HG03442 (cell line): ENCODE results near the gene SEPTIN7.

Experiments
- ATAC-seq: cut with Tn5 transposase; IDR thresholded peaks from one replicate; pipeline ENCODE4 v1.9.1; 2021; ENCODE audit warnings: mild to moderate bottlenecking, moderate library complexity; ENCODE audit not compliant: unreplicated experiment

The SEPTIN7 gene

DNA sequence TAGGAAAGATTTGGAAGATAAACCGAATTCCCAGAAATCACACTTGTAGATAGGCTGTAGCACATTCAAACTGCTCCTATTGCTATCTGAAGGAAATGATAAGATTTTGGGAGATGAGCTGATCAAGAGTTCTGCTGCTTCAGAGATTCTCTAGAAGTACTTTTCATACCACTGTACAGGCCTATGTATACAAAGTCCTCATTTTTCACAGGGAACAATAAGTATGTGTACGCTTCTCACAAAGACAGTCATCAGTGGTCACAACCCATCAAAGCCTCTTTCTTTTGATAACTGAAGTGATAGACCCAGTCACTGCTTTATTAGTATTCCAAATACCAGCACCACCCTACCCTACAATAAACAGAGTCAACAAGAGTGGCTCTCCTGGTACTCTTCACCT is 15.6 kb upstream of the SEPTIN7 start:
- no peak for ATAC-seq

DNA sequence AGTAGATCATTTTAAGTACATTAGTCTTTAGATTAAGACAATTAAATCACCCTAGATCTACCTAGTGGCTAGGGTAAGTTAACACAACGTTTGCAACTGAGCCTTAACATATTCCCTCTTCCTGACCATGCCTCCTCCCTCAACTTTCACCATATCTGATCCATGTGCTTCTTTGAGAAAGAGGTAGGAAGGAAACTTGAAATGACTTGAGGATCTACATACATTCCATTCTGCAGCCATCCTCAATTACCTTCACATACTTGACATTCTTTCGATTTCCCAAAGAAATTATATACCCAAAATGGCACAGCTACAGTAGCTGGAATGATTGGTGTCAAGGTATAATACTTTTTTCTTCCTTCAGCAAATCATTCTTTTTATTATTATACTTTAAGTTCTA is 12.9 kb upstream of the SEPTIN7 start:
- no peak for ATAC-seq

DNA sequence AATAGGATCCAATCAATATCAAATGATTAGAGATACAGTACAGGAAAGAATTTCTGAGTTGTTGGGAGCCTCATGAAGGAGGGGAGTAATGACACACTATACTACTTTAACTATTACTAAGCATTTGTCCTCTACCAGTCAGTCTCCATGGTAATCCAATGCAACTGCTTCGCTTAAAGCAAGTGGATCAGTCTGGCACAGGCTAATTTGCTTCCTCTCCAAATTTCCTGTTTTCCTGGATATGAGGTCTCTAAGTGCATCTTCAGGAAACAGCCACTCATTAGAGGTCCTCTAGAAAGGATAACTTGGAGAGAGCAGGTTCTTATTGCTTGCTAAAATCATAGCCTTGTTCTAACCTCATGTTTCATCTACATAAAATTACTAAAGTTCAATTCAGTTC is 8.4 kb upstream of the SEPTIN7 start:
- ATAC-seq, result no peak

DNA sequence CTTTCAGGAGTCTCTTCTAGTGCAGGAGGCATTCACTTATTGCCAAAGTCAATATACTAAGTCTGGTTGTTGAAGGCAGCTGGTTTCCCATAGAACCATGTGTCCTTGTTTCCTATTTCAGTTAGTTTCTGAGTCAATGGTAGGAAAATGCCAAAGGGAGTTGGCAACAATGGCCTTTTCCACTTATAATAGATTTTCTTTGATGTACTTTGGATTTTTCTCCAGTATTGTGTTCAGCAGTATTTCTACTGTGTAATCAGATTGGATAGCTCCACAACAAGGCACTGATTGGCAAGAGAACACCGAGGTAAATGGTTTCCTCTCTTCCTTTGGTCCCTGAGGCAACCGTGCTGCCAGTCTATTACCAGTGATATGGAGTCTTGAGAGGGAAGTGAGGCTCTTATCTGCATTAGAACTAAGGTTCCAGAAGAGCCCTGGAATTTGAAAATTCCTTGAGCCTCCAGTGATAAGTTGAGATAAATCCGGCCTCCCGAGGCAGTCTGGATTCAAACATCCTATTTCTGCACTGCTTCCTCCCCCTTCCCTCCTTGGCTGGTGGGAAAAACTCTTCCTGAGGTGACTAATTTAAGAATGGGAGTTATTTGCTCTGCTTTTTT is 7.9 kb upstream of the SEPTIN7 start:
- ATAC-seq, result no peak

DNA sequence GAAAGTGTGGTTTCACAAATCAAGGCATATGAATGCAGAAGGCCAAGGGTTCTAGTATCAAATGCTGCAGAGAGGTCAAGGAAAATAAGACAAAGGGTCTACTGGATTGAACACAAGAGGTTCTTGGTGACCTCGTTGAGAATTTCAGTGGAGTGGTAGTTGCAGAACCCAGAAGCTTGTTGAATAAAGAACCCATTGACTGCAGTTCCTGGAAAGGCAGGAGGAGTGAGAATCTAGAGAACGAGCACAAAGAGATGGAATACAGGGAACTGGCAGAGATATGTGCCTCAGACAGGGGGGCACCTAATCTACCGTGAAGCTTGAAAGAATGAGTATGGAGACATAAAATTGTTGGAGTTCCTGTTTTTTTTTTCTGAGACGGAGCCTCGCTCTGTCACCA is 3.5 kb upstream of the SEPTIN7 start:
- no peak for ATAC-seq

DNA sequence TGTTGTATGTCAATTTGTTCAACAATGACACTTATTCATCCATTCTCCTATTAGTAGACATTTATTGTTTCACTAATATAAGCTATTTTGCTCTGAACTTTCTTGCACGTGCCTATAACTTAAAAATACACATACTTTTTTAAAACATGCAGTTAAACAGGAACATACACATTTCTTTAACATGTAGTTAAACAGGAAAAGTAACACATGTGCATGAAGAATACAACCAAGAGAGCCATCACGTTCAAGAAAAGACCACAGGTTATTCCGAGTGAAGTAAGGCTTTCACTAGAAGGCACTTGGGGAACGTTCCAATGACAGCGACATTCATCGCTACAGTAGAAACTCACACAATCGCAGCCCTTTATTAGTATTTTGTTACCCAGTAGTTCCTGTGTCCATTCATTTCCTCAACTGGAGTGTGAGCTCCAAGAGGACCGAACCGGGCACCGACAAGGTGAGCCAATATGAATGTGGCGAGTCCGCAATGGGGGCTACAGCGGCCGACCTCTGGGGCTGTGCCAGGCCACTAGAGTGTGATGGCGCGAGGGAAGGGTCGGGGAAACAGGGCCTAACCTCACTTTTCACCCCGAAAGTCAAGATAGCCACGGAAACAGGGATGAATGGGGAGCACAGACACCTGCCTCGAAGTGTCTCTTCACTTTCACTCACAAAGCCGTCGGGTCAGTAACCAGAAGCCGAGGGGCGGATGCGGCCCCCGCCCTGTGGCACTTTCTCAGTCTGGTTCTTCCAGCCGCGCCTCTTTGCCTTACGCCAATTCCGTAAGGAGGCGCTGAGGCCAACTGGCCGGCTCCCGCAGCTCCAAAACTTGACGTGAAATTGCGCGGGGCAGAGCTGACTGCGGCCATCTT is 775 bp upstream of the SEPTIN7 start:
- peak; percentile 33 for ATAC-seq

DNA sequence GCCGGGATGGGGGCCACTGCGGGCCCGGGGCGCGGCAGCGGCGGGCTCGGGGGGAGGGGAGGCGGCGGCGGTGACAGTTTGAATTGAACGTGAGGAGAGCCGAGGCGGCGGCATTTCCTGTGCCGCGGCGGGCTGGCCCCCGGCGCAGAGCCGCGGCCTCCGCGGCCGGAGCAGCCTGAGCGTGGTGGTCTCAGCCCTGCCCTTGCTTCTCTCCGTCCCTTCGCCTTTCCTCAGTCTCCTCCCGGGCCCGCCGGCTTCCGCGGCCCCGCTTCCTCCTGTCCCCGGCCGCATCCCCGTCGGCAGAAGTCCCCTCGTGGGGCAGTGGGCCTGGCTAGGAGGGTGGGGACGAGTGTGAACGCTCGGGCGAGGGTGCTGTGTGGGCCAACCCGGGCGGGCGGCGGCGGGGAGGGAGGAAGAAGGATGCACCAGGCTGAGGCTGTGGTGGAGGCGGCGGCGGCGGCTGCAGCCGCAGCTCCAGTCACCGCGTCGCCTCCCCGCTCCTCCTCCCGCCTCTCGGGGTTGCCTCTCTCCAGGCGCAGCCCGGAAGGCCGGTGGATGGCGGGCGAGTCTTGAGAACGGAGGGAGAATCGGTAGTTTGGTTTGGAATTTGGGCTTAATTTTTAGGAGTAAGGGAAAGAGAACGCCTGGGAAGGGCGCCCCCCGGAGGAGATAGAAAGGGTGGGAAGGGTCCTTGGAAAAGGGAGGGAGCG is 690 bp downstream of the SEPTIN7 start:
- ATAC-seq, result peak; percentile 22

DNA sequence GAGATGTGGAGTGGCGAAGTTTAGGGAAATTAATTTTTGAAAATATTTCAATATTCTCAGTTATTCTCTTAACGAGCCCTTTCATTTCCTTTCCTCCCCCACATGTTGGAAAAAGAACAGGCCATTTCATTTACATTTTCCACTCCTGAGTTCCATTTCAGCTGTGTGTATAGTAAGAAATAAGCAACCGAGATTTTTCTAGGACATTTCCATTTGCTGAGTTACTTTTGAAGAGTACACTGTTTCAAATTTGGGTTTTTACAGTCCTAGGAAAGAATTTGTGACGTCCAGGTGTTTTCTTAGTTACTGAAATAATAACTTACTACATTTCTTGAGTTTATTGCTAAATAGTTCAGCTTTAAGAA is 1.2 kb downstream of the SEPTIN7 start:
- no peak for ATAC-seq

DNA sequence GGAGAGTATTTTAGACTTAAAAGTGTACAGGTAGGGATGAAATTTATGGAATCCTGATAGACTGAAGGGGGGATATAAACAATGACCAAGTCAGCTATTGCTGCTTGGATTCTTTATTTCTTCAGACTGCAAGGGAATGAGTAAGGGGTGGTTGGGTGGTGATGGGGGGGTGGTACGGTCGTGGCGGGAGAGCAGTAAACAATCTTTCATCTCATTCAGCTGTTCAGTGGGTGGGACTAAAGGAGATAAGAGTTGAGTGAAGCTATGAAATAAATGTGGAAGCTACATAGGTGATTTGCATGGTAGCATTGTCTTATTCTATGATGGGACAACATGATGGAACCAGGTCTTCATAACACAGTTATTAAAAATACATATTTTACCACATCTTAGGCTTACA is 1.8 kb downstream of the SEPTIN7 start:
- ATAC-seq, result no peak

DNA sequence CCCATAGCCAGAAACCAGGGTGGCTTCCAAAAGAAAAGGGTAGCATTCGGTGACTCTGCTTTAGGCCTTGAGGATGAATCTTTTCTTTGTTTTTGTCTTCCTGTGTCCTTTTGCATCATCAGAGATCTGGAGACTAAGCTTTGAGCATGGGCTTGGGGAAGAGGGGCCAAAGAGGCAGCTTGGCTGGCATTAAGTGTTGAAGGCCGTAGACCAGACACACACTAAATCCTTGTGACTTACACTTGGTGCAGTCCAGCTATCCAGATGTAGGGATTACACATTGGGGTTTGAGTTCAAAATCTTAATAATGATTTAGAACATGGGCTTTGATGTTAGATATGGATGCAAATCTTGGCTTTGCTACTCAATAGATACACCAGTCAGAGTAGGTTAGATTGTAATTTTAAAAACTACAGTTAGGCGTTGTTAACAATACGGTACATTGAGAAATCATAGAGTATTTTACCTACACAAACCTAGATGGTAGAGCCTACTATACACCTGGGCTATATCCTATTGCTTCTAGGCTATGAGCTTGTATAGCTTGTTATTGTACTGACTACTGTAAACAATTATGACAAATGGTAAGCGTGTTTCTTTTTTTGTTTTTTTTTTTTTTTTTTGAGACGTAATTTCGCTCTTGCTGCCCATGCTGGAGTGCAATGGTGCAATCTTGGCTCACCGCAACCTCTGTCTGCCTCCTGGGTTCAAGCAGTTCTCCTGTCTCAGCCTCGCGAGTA is 3.5 kb downstream of the SEPTIN7 start:
- no peak for ATAC-seq

DNA sequence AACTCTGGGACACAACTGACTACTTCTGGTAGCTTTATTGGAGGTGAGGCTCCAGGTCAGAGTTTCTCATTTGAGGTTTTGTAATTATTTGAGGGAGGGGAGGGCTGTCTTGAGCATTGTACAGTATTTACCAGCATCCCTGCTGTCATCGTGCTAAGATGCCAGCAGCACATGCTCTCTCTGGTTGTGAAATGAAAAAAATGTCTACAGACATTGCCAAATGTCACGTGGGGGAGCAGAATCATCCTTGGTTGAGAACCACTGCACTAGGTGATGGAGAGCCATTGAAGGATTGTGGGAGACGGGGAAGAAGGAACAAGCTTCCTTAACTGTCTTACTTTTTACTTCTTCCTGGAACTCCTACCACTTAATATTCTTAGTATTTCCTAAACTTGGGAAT is 5.0 kb downstream of the SEPTIN7 start:
- ATAC-seq, result no peak

DNA sequence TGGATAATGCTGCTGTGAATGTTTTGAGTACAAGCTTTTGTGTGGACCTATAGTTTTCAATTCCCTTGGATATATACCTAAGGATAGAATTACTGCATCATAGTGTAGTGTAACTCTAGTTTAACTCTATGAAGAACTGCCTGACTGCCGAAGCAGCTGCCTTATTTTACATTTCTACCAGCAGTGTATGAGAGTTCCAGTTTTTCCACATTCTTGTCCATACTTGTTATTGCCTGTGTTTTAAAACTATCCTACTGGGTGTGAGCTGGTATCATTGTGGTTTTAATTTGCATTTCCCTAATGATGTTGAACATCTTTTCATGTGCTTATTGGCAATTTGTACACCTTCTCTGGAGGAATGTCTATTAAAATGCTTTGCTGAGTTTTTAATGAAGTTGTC is 15.7 kb downstream of the SEPTIN7 start:
- ATAC-seq, result no peak

DNA sequence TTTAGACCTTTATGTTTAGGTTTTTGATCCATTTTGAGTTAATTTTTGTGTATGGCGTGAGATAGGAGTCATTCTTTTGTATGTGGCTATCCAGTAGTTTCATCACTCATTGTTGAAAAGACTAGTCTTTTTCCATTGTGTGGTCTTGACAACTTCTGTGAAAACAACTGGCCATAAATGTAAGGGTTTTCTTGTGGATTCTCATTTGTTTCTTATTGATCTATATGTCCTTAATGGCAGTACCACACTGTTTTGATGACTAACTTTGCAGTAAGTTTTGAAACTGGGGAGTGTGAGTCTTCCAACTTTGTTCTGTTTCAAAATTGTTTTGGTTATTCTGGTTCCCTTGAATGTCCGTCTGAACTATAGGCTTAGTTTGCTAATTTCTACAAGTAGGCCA is 16.3 kb downstream of the SEPTIN7 start:
- no peak for ATAC-seq

DNA sequence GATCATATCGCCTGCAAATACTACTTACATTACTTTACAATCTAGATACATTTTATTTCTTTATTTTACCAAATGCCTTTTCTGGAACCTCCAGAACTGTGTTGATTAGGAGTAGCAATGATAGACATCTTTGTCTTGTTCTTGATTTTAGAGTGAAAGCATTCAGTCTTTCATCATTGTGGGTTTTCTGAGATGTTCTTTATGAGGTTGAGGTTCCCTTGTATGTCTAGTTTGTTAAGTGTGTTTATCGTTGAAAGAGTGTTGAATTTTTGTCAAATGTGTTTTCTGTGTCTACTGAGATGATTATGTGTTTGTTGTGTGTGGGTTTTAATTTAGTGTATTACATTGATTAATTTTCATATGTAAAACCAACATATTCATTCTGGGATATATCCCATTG is 17.1 kb downstream of the SEPTIN7 start:
- no peak for ATAC-seq

DNA sequence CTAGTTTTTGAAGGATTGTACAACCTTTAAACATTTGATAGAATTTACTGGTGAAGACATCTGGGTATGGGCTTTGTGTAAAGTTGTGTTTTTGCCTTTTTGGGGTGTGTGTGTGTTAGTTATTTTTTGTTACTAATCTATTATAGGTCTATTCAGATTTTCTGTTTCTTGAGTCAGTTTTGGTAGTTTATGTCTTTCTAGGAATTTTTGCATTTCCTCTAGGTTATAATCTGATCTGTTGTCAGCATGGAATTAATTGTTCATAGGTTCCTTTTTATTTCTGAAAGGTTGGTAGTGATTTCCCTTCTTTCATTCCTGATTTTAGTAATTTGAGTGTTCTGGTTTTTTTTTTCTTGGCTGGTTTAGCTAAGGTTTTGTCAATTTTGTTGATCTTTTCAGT is 17.7 kb downstream of the SEPTIN7 start:
- ATAC-seq, result no peak

DNA sequence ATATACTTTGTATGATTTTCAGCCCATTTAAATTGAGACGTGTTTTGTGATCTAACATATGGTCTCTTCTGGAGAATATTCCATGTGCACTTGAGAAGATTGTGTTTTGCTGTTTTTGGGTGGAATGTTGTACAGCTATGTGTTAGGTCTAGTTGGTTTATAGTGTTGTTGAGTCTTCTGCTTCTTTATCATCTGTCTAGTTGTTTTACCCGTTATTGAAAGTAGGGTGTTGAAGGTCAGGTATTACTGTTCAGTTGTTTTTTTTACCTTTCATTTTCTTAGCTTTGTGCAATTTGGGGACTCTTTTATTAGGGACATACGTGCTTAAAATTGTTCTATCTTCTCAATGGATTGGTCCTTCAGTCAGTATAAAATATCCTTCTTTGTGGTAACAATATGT is 18.5 kb downstream of the SEPTIN7 start:
- no peak for ATAC-seq

DNA sequence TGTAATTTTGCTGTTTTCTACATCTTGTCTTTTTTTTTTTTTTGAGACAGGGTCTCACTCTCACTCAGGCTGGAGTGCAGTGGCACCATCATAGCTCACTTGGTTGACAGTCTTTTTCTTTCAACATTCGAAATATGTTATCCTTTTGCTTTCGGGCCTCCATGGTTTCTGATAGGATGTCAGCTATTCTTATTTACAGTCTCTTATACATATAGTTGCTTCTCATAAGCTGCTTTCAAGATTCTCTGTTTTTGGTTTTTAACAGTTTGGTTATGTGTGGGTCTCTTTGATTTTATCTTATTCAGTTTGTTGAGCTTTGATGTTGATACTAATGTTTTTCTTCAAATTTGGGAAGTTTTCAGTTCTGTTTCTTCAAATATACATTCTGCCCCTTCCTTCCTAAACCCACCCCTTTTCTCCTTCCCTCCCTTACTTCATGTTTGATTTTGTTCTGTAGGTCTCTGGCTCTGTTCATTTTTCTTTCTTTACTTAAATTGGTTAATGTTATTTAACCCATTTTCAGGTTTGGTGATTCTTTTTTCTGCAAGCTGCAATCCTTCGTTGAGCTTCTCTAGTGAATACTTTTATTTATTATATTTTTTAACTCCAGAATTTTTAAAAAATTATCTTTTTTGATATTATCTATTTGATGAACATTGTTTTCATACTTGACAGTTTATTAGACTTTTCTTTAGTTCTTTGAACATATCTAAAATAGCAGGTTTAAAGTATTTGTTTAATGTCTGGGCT is 19.3 kb downstream of the SEPTIN7 start:
- ATAC-seq, result no peak

DNA sequence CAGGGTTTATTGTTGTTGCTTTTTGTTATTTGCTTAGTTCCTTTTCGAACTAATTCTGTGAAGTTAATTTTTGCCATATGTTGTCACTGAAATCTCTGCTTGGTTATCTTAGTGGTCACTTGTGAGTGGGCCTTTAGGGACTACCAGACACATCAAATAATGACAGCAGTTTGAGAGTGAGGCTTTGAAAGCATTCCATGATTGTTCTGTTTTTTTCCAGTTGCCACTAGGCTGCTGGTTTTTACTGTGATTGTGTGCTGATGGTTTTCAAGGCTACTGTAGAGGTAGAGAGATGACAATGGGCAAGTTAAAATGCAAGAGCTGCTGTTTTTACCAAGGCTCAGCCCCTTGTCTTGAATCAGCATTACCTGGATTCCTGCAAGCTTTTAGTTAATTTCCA is 20.0 kb downstream of the SEPTIN7 start:
- no peak for ATAC-seq

DNA sequence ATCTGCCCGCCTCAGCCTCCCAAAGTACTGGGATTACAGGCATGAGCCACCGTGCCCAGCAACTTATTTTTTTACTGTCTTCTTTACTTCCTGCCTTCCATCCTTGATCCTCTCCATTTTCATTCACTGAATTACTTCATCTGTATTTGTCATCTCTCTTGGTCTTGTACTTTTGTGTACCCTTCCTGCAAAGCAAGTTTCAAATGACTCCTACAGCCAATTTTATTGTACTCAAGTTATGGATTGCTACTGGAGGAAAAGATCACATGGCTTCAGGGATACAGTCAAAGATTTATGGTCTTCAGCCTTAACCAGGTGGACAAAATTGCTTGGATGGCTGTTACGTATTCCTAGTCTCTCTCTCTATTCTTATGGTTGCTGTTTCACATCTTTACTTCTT is 22.6 kb downstream of the SEPTIN7 start:
- no peak for ATAC-seq

DNA sequence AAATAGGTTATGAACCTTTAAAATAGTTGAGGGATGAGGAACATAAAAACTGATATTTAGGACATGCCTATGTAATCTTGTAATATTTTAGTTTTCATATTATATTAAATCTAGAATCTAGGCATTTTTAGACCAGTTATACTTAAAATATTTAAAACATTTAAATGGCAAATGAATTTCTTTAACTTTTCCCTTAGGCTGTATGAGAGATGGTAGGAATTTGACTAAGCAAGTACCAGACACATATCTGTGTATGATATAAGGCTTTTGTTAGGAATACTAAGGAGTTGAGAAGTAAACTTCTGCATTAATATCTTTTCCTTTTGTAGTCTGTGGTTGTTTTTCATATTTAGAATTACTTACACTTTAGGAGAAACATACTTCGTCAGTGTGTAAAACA is 25.1 kb downstream of the SEPTIN7 start:
- ATAC-seq, result no peak

DNA sequence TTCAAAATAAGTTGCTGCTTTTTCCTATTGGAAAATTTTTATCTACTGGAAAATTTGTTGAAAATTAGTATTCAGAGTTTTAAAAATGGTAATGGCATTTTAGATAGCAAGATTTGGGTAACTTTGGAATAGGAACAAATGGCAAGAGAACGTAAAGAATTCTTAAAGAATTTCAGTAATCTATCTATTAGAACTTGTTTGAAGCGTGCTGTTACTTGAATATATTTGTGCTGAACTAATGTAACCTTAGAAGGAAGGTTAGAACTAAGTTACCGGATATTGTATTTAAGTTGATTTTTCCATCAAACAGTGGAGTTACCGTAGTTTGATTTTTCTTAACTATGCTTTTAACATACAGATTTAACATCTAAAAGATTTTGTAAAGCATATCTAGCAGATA is 25.9 kb downstream of the SEPTIN7 start:
- no peak for ATAC-seq
